Stimulated activated CD8-positive, alpha-beta memory T cell treated with anti-CD3 and anti-CD28 coated beads, Interleukin-12 subunit alpha, Interleukin-12 subunit beta, amount 100 ng/mL, for 1 hour (primary cell): ENCODE measurements around the gene ADGRB3.
"Not testable (repeated sequence)": the region's sequence is repeated elsewhere in the genome, so short reads cannot be mapped to it uniquely, and the experiment has no call there.

Experiments used
- DNase-seq: peaks from one replicate; pipeline ENCODE4 v3.0.0-alpha.2; 2020; ENCODE audit warnings: low read depth

ADGRB3 gene

DNA sequence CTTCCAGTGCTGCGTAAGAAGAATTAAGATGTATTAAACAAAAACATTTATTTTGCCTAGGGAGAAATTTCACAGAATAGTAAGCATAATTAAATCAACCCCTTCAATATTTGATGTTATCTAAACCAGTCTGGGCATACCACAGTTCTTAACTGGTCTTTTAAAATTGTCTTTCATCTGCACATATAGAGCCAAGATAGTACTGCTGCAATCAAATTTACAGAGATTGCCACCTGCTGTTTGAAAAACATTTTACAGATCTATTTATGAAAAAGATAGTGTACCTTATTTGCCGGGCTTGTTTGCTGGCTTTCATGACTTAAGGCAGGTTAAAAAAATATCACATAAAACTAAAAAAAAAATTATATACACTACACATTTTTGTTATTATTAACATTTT, 323.2 kb downstream of the ADGRB3 start:
- no peak for DNase-seq

DNA sequence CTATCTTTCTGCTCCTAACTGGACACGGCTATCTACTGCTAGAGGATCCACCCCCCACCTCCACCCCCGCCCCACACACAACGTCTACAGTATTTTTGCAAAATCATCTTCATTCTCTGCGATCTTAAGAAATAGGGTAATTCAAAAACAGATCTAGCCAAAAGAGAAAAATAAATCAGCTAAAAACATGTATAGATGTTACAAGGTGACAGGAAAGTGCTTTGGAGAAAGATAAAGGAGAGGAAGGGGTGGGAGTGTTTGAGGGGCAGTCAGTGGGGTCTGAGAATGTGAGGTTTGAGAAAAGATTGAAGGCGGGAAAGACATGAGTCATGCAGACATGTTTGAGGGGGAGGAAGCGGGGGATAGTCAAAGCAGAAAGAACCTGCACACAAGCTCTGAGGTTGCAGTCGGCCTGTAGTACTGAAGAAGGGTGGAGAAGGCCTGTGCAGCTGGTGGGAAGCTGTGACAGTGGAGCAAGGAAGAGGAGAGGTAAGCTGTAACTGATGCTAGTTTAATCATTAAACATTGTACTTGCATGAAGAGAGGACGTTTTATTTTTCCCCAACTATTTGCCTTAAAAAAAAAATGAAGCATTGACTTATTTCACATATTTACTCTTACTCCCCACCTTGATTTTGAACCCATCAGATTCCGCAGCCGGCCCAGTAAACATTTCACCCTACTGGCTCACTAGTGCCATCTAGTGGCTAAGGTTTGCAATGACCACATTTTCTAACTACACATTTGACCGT, 332.6 kb downstream of the ADGRB3 start:
- DNase-seq: no peak

DNA sequence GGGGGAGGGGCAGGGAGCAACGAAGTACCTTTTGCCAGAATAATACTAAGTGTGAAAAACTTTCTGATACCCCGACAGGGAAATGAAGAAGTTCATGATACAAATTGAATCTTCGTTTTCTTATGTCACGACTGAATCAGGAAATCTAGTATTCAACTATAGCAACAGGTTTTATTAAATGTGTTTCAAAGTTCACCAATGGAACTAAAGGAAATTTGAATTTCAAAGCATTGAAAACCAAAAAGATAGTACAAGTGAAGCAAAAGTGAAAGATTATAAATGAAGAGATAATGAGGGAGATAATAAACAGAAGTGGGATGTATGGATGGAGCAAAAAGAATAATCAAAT, 333.2 kb downstream of the ADGRB3 start:
- no peak for DNase-seq

DNA sequence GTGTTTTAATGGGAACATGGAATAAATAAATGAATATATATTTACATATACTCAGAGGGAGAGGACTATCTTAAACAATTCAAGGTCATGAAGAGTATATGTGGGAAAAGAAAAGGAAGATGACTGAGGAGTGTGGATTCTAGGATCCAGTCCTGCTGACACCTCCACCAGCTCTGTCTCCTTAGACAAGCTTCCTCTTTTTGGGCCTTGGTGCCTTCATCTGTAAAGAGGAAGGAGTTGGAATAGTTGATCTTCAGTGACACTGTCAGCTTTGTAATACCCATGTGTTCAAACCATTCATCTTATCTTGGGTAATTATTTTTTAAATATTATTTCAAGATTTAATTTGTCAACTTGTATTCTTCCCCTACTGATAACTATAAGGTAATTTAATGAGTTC, 338.0 kb downstream of the ADGRB3 start:
- no peak for DNase-seq

DNA sequence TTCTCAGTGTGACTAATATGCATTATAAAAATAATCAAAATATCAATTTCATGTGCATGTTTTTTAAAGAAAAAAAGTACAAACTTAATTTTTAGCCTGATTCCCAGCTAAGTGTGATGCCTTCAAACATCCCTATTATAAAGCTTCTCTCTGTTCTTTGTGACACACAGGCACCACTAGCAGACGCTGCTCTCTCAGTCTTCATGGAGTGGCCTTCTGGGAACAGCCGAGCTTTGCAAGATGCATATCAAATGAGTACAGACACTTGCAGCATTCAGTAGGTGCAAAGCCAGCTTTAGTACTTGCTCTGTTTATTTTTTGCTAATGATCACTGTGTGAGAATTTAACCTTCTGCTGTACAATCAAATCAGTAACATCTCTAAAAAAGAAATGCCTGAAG, 340.0 kb downstream of the ADGRB3 start:
- DNase-seq: no peak

DNA sequence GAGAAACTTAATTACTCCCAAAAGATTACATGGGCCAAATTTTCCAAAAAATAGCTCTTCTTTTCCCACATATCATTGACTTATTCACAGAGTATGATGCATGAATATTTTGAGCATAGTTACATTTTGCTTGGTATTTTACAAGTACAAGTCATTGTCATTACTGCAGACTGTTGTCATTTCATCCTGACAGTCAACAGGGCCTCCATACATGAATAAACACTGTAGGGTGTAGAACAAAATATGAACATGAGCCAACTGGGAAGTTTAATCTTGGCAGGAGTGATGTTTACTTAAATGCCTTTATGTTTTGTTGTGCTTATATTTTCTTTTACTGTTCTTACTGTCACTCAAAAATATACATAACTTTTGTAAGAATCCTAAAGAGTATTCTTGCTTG, 340.7 kb downstream of the ADGRB3 start:
- DNase-seq: no peak

DNA sequence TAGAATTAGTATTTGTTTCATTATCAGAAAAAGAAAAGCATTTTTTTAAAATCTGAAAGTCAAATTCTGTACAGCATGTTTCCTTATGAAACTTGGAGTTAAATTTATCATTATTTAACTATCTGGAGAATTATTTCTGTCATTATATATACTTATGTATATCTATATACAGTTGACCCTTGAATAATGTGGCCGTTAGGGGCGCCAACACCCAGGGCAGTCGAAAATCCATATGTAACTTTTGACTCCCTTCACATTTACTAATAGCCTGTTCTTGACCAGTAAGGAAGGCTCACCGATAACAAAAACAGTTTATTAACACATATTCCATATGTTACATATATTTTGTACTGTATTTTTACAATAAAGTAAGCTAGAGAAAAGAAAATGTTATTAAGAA, 341.2 kb downstream of the ADGRB3 start:
- DNase-seq: no peak

DNA sequence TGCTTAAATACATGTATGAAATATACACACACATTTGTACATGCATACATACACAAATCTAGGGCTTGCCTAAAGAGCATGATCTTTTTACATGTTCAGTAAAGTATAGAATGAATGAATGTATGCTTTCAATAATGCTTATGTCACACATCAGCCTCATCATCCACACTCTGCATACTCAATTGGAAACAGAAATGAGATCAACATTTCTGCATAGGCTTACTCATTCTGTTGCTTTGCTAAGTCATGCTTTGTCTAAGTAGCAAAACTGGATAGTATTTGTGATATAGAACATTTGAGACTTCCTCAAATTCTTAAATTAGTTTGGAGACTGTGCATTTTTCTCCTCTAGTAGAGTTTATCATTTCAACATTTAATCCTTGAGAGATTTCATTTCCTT, 343.3 kb downstream of the ADGRB3 start:
- DNase-seq: no peak

DNA sequence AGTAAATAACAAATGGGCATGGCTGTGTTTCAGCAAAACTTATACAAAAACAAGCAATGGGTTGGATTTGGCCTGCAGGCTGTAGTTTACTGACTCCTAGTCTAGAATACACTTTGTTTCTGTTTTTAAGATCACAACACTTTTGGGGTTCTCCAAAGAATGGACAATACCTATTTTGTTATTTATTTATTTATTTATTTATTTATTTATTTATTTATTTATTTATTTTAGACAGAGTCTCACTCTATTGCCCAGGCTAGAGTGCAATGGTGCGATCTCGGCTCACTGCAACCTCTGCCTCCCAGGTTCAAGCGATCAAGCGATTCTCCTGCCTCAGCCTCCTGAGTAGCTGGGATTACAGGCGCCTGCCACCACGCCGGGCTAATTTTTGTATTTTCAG, 346.6 kb downstream of the ADGRB3 start:
- DNase-seq: not testable (repeated sequence)

DNA sequence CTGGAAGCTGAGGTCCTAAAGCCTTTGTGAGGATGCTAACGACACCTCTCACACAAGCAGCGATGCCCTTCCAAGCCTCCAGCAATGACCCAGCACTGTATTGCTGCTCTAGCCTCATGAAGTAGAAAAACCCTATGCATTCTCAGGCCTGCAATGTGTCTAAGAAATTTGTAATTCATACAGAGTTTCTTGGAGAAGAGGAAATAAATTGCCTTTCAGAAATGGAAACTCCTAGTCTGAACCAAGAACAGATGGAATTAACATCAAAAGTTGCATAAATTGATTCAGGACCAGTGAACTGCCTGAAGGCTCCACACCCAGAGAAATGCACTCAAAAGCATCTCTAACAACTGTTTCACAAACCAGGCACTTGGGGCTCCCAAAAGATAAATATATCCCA, 353.6 kb downstream of the ADGRB3 start:
- DNase-seq: no peak

DNA sequence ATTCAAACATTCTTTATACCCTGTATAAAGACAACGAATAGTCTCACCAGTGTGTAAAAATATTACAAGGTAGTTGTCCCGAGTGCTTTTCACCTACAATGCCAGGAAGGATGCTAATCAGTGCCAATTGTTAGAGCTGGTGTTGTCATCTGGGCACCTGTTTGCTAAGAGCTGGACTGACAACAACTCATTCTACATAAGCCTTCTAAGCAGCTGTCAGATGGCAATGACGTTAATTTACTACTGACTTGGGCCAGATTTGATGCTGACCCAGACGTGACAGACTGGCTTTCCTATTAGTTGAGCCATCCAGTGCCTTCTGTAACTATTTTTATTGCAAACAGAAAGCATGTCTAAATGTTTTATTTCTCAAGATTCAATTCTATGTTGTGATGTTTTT, 355.2 kb downstream of the ADGRB3 start:
- no peak for DNase-seq

DNA sequence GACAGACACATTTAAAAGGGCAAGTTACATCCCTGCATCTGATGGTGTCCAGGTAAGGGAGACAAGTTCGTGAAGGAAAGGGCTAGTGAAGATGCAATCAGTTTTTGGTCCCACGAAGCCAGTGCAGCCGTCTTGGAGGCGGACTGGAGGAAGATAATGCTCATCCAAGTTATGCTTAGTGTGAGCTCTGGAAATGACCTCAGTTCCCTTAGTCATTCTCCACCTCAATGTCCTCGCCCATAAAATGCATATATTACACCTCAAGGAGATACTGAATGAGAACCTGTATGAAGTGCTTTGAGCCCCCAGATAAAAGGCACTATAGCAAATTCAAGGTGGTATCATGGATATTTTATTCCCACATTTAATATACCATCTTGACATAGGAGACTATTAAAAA, 358.8 kb downstream of the ADGRB3 start:
- DNase-seq: no peak

DNA sequence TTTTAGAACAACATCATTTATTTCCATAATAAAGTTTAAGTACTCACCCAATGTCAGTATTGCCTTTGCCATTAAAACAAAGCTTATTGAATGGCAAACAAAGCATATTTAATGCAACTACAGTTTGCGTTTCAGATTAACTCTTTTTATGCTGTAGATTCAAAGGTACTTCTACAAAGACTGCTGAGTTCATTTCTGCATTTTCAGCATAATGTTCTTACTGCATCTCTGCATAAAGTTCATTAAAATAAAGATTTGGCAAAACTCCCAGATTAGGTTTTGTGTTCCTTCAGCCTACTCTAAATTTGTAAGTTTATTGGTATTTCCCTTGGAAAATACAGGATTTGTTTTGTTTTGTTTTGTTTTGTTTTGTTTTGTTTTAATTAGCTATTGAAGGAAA, 359.4 kb downstream of the ADGRB3 start:
- DNase-seq: no peak

DNA sequence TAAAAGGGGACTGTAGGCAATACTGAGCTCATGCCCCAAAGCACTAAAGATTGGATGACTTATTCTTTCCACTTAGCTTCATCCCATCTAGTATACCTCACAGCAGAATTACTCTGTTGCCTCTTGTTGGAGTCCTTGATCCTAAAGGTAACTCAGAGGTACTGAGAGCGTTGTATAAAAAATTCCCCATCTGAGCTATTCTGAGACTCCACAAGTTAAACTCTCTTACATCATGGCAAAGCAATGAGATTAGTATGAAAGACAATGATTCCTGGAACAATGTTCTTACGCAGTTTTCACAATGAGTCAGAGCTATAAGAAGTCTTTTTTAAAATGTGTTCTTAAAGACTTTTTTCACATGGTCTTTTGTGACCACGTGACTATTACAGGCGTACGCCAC, 370.1 kb downstream of the ADGRB3 start:
- DNase-seq: no peak

DNA sequence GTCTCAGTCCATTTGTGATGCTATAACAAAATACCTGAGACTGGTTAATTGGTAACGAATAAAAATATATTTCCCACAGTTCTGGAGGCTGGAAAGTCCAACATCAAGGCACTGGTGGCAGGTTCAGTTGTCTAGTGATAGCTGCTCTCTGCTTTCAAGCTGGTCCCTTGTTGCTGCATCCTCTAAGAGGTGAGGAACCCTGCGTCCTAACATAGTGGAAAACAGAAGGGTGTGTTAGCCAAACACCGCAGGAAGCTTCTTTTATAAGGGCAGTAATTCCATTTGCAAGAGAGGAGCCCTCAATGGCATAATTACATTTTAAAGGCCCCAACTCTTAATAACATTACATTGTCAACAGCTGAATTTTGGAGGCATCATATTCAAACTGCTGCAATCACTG, 372.7 kb downstream of the ADGRB3 start:
- DNase-seq: no peak

DNA sequence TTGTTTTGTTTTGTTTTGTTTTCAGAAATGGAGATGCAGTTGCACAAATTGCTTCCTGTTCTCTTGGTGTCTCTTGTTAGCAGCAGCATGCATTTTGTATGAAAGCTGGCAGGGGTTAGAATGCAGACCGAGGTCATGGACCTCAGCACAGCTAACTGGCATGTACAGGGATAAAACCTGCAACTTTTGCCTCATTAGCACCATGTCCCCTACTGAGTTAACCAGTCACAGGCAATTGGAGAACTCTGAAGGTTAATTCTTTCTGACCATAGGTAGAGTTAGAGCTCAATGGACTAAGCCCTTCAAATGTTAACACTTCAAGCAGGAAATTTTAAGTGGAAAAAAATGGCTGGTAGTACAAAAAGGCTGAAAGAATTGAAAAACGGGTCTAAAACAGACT, 377.1 kb downstream of the ADGRB3 start:
- no peak for DNase-seq

DNA sequence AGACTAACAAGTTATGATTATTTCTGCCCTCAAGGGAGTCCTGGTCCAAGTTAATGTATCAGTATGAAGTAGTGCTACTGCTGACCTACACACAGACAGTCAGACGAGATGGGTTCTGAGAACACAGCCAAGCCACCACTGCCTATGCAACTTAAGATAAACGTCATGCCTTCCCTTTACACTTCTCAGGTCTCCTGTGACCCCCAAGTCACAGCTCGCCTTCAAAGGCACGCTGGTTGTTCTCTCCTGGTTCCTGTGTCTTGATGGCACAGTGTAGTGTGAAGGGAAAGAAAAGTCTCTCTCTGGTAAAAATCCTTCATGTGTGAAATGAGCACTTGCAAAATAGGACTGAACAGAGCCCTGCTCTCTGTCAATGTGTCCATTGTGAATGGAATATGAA, 377.8 kb downstream of the ADGRB3 start:
- no peak for DNase-seq

DNA sequence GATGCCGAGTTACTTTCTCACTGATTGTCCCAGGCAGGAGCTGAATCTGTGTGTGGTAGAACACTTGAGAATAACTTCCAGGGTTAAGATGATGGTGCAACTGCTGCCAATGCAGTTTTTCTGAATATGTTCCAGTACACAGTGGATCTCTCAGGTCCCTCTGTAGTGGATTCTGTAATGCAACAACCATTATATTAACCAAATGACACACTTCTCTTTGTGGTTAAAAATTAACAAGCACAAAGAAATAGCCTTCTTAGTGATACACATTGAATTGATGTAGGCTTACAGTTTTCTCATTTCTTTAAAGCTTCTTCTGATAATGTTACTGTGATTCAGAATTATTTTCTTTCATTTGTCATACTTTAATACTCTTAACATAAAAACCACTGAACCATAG, 383.8 kb downstream of the ADGRB3 start:
- no peak for DNase-seq

DNA sequence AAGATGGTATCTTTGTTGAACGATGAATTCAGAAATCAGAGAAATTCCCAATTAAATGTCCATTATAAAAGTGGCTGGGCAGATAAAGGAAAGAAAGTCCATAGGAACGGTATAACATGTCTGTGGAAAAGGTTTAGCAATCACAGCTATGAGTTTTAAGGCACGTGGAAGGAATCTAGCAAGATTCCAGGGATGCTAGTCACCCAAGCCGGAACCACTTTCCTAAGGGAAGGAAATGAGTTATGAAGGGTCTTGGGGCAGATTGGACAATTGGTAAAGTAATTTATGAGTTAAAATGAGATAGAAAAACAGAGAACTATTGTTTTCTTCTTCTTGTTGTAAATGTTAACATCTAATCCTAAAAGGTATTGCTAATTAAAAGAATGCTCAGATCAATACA, 384.8 kb downstream of the ADGRB3 start:
- no peak for DNase-seq

DNA sequence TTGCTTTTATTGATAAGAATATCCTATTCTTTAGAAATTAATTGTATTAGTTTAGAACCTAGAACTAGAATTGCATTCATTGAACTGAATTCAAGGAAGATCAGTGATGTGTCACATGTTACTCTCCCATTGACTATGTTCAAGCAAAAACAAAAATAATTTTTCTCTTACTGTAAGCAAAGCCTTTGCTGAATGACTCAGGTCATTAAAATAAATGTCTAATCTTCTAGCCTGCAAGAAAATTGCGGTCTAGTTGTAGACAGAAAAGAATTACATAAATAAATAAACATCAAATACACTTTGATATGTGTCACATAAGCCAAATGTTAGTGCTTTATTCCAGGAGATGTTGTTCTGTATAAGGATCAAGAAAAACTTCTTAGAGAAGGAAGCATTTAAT, 387.9 kb downstream of the ADGRB3 start:
- no peak for DNase-seq

DNA sequence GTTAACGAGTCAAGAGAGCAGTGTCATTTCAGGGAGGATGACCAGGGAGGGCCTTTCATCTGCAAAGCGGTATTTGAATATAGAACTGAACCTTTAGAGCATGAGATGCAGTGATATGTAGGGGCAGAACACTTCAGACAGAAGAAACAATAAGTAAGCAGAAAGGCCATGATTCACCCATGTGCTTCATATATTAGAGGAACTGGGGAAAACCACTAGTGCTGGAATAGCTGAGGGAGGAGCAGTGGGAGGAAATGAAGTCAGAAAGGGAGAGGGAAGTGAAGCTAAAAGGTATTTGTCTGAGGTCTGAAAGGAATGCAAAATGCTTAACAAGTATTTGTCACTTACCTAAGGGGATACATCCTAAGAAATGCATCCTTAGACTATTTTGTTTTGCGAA, 391.2 kb downstream of the ADGRB3 start:
- no peak for DNase-seq

DNA sequence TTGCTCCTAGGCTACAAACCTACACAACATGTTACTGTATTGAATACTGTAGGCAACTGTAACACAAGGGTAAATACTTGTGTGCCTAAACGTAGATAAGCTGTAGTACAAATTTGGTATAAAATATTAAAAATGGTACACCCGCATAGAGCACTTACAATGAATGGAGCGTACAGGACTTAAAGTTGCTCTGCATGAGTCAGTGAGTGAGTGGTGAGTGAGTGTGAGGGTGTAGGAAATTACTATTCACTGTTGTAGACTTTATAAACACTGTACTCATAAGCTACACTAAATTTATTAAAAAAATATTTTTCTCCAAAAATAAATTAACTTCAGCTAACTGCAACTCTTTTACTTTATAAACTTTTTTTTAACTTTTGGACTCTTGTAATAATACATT, 391.6 kb downstream of the ADGRB3 start:
- DNase-seq: no peak

DNA sequence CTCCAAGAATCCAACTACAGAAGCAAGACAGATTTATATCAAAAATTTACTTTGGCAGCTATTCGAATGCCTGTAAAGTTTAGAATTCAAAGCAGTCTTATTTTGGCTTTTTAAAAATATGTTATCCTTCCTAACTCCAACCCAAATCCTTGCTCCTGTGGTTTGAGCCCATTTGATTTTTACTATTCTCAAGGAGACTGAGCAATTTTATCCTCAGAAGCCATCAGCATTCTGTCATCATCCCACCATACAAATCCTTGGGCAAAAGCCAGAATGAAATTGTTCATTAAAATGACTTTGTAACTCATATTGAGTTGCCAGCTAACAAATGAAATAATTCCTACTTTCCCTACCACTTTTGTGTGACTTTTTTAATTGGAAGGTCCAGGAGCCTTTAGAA, 392.8 kb downstream of the ADGRB3 start:
- DNase-seq: no peak

DNA sequence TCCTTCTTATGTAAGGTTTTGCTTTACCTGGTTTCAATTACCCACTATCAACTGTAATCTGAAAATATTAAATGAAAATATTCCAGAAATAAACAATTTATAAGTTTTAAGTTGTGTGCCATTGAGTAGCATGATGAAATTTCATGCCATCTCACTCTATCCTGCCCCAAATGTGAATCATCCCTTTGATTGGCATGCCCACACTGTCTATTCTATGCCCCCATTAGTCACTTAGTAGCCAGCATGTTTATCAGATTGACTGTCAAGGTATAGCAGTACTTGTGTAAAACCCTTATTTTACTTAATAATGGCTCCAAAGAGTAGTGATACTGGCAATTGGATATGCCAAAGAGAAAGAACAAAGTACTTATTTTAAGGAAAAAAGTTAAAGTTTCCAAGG, 403.8 kb downstream of the ADGRB3 start:
- no peak for DNase-seq

DNA sequence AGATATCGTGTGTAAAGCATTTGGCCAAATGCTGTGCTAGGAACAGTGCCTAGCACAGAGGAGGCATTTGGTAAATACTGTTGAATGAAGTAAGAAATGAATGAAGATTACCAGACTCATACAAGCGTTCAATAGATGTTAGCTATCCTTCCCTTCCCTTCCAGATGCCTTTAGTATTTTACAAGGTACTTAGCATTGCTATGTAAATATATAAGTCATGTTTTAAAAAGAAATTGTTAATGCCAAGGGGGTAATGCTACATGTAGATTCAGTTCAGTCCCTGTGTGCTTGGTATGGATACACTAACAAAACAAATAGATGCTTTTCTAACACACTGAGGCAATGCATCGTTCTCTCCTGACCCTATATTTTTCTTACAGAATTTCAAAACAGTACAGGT, 407.2 kb downstream of the ADGRB3 start:
- no peak for DNase-seq
